ACC112 (cell line): ENCODE results near the gene RAC3.

ENCODE experiments used
- H2AFZ ChIP-seq: fragments of 200-600 bp; sonication (generic); one replicate; pipeline ENCODE4 v1.6.0; 2017; ENCODE audit warnings: antibody characterized with exemption, low read length; ENCODE audit not compliant: unreplicated experiment
- H3K27ac ChIP-seq: fragments of 200-600 bp; sonication (generic); 2 replicates; pipeline ENCODE4 v1.5.1; 2014; ENCODE audit warnings: low read depth, mild to moderate bottlenecking, antibody characterized with exemption, low read length, moderate library complexity
- H3K27me3 ChIP-seq: fragments of 200-600 bp; sonication (generic); 2 replicates; pipeline ENCODE4 v1.6.1; 2014; ENCODE audit warnings: mild to moderate bottlenecking, antibody characterized with exemption, low read length, moderate library complexity, mixed read lengths; ENCODE audit not compliant: insufficient read depth
- H3K36me3 ChIP-seq: fragments of 200-600 bp; sonication (generic); 2 replicates; pipeline ENCODE4 v1.6.1; 2016; ENCODE audit warnings: mild to moderate bottlenecking, antibody characterized with exemption, low read length, moderate library complexity, mixed read lengths; ENCODE audit not compliant: insufficient read depth
- H3K4me1 ChIP-seq: fragments of 200-600 bp; sonication (generic); one replicate; pipeline ENCODE4 v1.6.1; 2016; ENCODE audit warnings: low read length, mixed read lengths; ENCODE audit not compliant: insufficient read depth, unreplicated experiment, control insufficient read depth
- H3K4me3 ChIP-seq: fragments of 200-600 bp; sonication (generic); 2 replicates; pipeline ENCODE4 v1.5.1; 2014; ENCODE audit warnings: mild to moderate bottlenecking, low read depth, low read length
- H3K79me2 ChIP-seq: fragments of 200-600 bp; sonication (generic); one replicate; pipeline ENCODE4 v1.6.0; 2016; ENCODE audit warnings: low read length; ENCODE audit not compliant: control insufficient read depth, unreplicated experiment, insufficient read depth

RAC3 gene

DNA sequence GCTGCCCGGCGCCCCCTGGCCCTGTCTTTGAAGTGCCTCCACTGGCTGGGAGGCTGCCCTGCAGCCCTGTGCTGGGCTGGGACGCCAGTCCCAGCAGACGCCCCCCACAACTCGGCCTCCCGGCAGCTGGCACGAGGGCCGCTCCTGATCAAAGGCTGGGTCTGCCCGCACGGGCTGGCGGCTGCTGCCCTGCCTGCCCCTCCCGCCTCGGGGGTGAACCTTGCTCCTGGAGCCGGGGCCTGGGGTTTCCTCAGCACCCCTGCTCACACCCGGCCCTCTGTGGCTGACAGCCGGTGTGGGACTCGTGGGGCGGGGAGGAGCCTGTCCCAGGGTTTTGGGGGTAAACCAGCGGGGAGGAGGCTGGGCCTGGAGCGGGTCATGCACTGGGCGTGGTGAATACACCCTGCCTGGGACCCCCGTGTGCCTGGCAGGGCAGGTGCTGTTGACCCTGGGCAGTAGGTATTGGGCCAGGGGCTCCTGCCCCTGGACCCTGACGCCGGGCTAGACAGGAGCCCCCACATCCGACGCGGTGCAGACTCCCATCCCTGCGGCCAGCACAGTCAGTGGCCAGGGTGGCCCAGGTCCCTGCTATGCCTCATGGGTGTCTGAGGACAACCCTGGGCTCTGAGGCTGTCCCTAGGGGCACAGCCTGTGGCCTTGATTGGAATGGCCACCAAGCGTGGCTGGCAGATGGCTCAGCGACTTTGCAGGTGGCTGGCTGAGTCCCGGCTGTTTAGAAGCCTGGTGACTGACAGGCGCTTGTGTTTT, 30.5 kb upstream of the RAC3 start:
- Histone ChIP-seq H3K27me3 (no peaks in the 10 kb centered on the region), H3K27ac (no peak overlapping the region), H3K36me3 (no peaks in the 10 kb centered on the region), H3K4me1 (peaks cover 30% of the 10 kb centered on the region), H3K79me2 (no peaks in the 10 kb centered on the region), H2AFZ (no peak overlapping the region), H3K4me3 (no peak overlapping the region)

GRCh38 chr17:82001571-82002056, 29.9 kb upstream of the RAC3 start:
- Histone ChIP-seq H3K79me2 (no peaks in the 10 kb centered on the region), H3K27ac (no peak overlapping the region)

DNA sequence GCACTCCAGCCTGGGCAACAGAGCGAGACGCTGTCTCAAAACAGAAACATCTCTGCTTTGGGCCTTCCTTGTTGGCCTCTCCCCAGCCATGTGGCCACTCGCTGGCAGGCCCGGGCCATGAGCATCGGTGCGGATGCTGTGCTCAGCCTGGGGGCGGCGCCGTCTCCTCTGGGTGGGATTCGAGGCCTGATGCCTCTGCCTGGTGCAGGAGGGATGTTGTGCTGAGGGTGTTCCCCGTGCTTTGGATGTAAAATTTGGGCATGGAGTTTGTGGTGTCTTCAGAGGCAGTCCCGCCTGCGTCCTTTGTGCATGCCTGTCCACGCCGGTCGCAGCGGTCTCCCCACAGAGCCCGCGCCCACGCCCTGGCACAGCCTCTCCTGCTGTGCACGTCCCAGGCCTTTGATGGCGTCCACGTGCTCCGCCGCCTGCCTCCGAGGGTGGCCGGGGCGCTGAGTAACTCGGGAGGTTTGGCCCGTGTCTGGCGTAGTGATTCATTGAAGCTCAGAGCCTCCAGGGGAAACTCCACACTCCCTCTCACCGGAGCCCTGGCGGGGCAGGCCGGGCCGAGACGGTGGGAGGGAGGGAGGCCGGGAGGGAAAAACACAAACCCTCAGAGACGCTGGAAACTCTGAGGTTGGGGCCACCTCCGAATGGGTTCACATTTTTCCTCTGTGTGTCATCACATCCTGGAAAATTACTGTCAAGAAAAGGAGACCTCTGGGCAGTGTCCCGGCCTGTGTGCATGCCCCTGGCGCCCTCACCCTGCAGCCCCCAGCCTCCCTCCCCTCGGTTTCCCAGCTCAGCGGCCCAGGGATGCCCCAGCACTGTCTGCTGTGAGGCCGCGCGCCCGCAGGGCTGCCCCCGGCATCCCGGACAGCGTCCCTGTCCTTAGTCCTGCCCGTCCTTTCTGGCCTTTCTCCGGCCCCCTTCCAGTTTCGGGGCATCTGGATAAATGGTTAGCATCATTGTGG, 27.8 kb upstream of the RAC3 start:
- Histone ChIP-seq H3K27me3 (no peaks in the 10 kb centered on the region), H2AFZ (peak overlapping the region; percentile 48), H3K4me1 (peaks cover 39% of the 10 kb centered on the region), H3K4me3 (peak overlapping the region; percentile 8; the same call in 1 of the 2 replicates), H3K79me2 (no peaks in the 10 kb centered on the region), H3K27ac (peak overlapping the region; percentile 77), H3K36me3 (no peaks in the 10 kb centered on the region)

More at GRCh38 chr17:82001571-82002056, 29.9 kb upstream of the RAC3 start:
- Histone ChIP-seq H3K27me3 (no peaks in the 10 kb centered on the region), H2AFZ (no peak overlapping the region), H3K36me3 (no peaks in the 10 kb centered on the region), H3K4me1 (peaks cover 35% of the 10 kb centered on the region), H3K4me3 (no peak overlapping the region)

- Histone ChIP-seq H3K4me1 (peaks cover 39% of the 10 kb centered on the region), H3K36me3 (no peaks in the 10 kb centered on the region), H3K79me2 (no peaks in the 10 kb centered on the region), H3K27ac (peak overlapping the region; percentile 77), H3K4me3 (no peak overlapping the region), H2AFZ (no peak overlapping the region), H3K27me3 (no peaks in the 10 kb centered on the region)
Observed at GRCh38 chr17:82004517-82005455, 26.7 kb upstream of the RAC3 start.

DNA sequence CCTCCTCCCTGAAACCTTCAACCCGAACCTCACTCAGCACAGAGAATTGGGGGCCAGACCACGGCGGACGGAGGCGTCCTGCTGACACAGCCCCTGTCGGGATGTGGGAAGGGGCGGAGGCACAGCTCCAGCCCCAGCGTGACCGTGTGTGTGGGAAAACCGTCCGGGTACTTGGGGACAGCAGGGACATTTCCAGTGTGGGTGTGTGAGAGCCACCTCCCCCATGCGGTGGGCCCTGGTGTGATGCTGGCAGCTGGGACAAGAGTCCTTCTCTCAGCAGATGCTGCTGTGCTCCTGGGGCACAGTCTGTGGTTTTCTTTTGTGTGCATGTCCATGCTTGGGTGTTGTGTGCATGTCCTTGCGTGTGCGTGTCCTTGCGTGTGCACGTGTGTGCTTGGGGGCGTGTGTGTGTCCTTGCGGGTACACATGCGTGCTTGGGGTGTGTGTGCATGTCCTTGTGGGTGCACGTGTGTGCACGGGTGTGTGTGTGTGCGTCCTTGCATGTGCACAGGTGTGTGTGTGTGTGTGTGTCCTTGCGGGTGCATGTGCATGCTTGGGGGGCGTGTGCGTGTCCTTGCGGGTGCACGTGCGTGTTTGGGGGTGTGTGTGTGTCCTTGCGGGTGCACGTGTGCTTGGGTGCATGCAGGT, 25.7 kb upstream of the RAC3 start:
- no peaks in the 10 kb centered on the region for H3K27me3 ChIP-seq
- peaks cover 39% of the 10 kb centered on the region for H3K4me1 ChIP-seq
- H2AFZ ChIP-seq, result no peak overlapping the region
- no peaks in the 10 kb centered on the region for H3K79me2 ChIP-seq
- H3K27ac ChIP-seq, result no peak overlapping the region
- no peak overlapping the region for H3K4me3 ChIP-seq
- no peaks in the 10 kb centered on the region for H3K36me3 ChIP-seq

DNA sequence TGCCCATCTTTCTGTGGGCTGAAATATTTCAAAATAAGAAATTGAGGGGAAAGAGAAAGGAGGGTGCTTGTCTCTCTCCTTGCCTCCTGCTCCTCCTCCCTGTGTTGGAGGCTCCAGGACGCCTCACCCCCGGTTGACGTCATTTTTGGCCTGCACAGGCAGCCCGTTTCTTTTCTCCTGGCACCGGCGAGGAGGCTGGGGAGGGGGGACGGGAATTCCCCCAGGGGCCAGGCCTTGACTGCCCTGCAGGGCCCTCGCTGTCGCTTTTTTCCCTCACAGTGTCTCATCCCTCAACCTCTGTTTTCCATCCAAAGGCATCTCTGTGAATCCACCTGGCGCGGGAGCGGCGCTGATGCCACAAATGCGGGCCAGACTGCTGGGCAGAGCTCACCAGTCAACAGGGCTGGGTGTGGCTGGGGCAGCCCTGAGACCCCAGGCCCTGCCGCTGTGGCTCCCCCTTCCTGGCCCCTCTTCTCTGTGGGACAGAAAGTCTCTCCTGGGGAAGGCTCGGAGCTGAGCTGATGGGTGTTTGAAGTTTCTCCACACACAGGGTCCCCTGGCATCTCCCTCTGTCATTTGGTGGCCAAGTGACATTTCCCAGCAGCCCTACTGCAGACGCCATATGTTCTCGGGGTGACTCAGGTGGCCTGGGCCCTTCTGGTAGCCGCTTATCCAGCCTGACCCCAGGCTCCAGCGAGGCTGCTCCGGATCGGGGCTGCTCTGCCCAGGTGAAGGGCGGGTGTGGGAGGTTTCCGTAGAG, 24.8 kb upstream of the RAC3 start:
- no peak overlapping the region for H3K4me3 ChIP-seq
- H3K27me3 ChIP-seq, result no peaks in the 10 kb centered on the region
- no peaks in the 10 kb centered on the region for H3K79me2 ChIP-seq
- H2AFZ ChIP-seq, result no peak overlapping the region
- H3K36me3 ChIP-seq, result no peaks in the 10 kb centered on the region
- no peak overlapping the region for H3K27ac ChIP-seq
- peaks cover 39% of the 10 kb centered on the region for H3K4me1 ChIP-seq

DNA sequence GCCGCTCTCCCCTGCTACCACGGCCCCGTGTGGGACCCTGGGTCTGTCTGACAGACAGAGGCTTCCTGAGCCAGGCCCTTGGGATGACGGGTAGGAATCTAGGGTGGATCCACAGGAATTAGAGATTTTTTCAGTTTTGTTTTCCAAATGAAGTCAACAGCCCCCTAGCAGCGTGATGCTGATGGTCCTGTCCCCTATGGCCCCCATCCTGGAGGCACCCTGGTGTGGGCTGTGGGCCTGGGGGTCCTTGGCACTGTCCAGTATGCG, 24.3 kb upstream of the RAC3 start:
- Histone ChIP-seq H2AFZ (no peak overlapping the region), H3K4me1 (peaks cover 39% of the 10 kb centered on the region), H3K79me2 (no peaks in the 10 kb centered on the region), H3K27ac (no peak overlapping the region), H3K36me3 (no peaks in the 10 kb centered on the region), H3K4me3 (no peak overlapping the region), H3K27me3 (no peaks in the 10 kb centered on the region)

DNA sequence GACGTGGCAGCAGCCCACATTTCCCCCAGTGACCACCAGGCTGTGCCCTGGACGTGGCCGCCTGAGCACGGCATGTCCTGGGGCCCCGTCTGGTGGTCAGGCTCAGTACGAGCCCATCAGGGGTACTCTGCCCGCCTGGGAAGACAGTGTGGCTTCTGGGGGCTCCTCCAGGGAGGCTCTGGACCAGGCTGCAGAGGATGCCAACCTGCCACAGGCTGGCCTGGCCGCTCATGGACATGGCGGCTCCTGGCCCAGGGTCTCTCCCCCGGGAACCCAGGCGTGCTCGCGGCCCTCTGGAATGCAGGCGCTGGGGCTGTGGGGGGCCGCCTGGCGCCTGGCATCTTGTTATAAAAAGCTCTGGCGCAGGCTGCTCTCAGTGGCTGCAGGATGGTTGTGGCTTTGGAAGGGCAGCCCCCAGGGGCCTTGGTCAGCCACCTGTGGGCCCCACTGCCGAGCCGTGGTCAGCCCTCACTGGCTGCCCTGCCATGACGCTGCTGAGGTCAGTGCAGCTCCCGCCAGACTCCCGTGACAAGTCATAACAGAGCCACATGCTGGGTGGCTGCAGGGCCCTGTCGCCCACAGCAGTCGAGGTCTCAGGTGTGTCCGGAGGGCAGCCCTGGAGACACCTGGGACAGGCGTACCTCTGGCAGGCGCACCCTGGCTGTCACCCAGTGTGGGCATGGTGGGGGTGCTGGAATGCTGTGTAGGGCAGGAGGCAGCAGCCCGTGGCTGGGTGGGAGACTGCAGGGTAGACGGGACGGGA, 23.8 kb upstream of the RAC3 start:
- Histone ChIP-seq H3K36me3 (no peaks in the 10 kb centered on the region), H3K4me1 (peaks cover 38% of the 10 kb centered on the region), H3K27ac (no peak overlapping the region), H3K27me3 (no peaks in the 10 kb centered on the region), H2AFZ (no peak overlapping the region), H3K4me3 (no peak overlapping the region), H3K79me2 (no peaks in the 10 kb centered on the region)
